Ishikawa (cell line): ENCODE data around the gene RIOX2.

Source experiments
- CEBPB ChIP-seq: IDR thresholded peaks from 2 replicates; pipeline ENCODE4 v1.6.1; 2012
- CREB1 ChIP-seq: IDR thresholded peaks from 2 replicates; pipeline ENCODE4 v1.6.1; 2012; ENCODE audit warnings: low read depth
- EGR1 ChIP-seq: IDR thresholded peaks from 2 replicates; pipeline ENCODE4 v1.6.1; 2012
- FOXM1 ChIP-seq: IDR thresholded peaks from 2 replicates; pipeline ENCODE4 v1.6.1; 2012; ENCODE audit warnings: low read depth, borderline replicate concordance
- NFIC ChIP-seq: IDR thresholded peaks from 2 replicates; pipeline ENCODE4 v1.6.1; 2012
- RAD21 ChIP-seq: IDR thresholded peaks from 2 replicates; pipeline ENCODE4 v1.6.1; 2012; ENCODE audit warnings: low read depth
- TAF1 ChIP-seq: IDR thresholded peaks from 2 replicates; pipeline ENCODE4 v1.6.1; 2012; ENCODE audit warnings: low read depth, mild to moderate bottlenecking
- TCF12 ChIP-seq: IDR thresholded peaks from 2 replicates; pipeline ENCODE4 v1.6.1; 2012; ENCODE audit warnings: low read depth
- TEAD4 ChIP-seq: IDR thresholded peaks from 2 replicates; pipeline ENCODE4 v1.6.1; 2012
- YY1 ChIP-seq: IDR thresholded peaks from 2 replicates; pipeline ENCODE4 v1.6.1; 2012; ENCODE audit warnings: low read depth
- ZBTB7A ChIP-seq: IDR thresholded peaks from 2 replicates; pipeline ENCODE4 v1.6.1; 2012; ENCODE audit warnings: low read depth
- TF ChIP-seq, protein P1 (sequence below): IDR thresholded peaks from 2 replicates; pipeline ENCODE4 v1.6.1; 2012
- TF ChIP-seq, protein P2 (sequence below): IDR thresholded peaks from 2 replicates; pipeline ENCODE4 v1.6.1; 2012
- TF ChIP-seq, protein P3 (sequence below): IDR thresholded peaks from 2 replicates; pipeline ENCODE4 v1.6.1; 2012; ENCODE audit warnings: low read depth, mild to moderate bottlenecking

Gene RIOX2

DNA sequence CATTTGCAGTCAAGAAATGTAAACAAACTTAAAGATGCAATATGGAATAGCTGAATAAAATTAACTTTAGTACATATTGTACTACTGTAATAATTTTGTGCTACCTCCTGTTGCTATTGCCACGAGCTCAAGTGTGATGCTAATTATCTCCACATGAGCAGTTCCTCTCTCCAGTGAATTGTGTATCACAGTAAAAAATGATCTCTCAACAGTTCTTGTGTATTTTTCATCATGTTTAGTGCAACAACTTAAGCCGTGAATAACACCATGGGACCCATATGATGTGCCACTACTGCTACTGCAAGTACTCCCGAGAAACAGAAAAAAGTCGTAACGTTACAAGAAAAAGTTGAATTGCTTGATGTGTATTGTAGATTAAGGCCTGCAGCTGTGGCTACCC is 12.4 kb downstream of the RIOX2 start:
- TF ChIP-seq, protein P1, sequence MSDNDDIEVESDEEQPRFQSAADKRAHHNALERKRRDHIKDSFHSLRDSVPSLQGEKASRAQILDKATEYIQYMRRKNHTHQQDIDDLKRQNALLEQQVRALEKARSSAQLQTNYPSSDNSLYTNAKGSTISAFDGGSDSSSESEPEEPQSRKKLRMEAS: no peak
- TF ChIP-seq RAD21: no peak
- no peak for TF ChIP-seq TCF12
- TF ChIP-seq, protein P2, sequence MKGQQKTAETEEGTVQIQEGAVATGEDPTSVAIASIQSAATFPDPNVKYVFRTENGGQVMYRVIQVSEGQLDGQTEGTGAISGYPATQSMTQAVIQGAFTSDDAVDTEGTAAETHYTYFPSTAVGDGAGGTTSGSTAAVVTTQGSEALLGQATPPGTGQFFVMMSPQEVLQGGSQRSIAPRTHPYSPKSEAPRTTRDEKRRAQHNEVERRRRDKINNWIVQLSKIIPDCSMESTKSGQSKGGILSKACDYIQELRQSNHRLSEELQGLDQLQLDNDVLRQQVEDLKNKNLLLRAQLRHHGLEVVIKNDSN: no peak
- TF ChIP-seq, protein P3, sequence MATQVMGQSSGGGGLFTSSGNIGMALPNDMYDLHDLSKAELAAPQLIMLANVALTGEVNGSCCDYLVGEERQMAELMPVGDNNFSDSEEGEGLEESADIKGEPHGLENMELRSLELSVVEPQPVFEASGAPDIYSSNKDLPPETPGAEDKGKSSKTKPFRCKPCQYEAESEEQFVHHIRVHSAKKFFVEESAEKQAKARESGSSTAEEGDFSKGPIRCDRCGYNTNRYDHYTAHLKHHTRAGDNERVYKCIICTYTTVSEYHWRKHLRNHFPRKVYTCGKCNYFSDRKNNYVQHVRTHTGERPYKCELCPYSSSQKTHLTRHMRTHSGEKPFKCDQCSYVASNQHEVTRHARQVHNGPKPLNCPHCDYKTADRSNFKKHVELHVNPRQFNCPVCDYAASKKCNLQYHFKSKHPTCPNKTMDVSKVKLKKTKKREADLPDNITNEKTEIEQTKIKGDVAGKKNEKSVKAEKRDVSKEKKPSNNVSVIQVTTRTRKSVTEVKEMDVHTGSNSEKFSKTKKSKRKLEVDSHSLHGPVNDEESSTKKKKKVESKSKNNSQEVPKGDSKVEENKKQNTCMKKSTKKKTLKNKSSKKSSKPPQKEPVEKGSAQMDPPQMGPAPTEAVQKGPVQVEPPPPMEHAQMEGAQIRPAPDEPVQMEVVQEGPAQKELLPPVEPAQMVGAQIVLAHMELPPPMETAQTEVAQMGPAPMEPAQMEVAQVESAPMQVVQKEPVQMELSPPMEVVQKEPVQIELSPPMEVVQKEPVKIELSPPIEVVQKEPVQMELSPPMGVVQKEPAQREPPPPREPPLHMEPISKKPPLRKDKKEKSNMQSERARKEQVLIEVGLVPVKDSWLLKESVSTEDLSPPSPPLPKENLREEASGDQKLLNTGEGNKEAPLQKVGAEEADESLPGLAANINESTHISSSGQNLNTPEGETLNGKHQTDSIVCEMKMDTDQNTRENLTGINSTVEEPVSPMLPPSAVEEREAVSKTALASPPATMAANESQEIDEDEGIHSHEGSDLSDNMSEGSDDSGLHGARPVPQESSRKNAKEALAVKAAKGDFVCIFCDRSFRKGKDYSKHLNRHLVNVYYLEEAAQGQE: no peak
- no peak for TF ChIP-seq CREB1
- TF ChIP-seq TAF1: no peak
- TF ChIP-seq CEBPB: no peak
- TF ChIP-seq FOXM1: no peak

DNA sequence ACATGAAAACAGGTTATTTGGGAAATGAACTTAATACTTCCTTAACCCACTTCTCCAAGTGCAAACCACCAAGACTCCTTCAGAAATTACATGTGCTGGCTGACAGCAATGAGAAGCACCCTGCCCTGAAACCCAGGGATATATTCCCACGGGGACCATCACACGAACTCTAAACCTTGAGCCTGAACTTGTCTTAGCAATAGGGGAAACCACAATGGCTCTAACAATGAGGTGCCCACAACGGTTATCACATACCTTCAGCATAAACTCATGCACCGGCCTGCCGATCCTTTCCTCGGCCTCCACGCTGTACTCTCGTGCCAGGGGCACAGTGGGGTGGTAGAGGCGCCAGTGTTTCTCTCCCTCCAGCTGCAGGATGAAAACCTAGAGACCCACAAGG is 13.4 kb downstream of the RIOX2 start:
- TF ChIP-seq, protein P2: no peak
- TF ChIP-seq RAD21 (no peak), TEAD4 (no peak)

DNA sequence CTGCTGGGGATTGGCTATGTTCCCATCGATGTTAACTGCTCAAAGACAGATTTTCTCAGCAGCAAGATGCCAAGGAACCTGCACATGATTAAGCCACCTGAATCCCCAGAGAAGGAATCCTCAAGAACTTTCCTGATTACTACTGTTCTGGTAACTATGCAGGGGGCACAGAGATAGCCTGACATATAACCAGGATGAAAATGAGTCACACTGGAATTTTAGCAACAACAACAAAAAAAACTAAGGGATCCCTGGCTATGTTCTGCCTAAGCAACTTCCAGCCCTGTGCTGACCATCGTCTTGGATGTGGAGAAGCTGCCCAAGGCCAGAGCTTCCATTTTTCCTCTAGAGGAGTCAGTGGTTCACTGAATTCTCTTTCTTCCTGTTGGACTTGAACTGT is 13.8 kb downstream of the RIOX2 start:
- TF ChIP-seq, protein P3: no peak
- no peak for TF ChIP-seq YY1

DNA sequence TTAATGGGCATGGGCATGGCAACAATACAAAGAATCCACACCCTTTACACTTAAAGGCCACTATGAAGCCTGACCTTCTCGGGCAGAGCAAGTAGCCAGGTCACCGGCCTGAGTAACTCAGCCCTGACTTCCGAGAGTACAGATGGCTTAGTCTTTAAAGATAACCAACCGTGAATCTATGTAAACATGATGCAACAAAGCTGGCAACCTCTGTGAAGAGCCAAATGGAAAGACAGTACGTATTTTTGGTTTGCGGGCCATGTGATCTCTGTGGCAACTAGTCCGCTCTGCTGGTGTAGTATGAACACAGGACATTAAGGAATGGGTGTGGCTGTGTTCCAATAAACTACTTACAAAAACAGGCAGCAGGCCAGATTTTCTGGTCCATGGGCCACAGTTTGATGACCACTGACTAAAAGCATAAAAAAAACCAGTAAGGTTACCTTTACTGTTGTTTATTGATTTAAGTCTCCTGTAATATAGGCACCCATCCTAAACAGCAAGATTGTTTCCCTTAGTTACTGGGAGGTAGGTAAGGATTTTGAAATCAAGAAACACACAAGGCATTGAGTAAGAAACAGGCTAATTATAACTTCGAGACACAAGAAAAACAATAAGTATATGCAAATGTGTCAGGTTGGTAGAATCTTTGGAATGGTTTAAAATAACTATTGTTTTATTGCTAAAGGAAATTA is 14.5 kb downstream of the RIOX2 start:
- TF ChIP-seq TCF12 (no peak), TEAD4 (no peak)
- TF ChIP-seq, protein P2: no peak

DNA sequence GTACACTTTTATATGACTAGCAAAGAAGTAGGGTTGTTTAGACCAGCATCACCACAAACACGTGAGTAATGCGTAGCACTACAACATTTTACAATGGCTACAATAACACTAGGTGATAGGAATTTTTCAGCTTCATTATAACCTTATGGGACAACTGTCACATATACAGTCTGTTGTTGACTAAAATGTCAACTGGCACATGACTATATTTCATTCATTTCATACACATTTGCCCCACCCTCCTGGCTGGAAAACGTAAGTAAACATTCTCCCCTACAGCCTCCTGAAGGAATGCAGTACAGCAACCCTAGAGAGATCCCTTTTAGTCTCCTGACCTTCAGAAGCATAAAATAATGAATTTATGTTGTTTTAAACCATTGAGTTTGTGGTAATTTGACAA is 16.2 kb downstream of the RIOX2 start:
- TF ChIP-seq, protein P3: no peak
- TF ChIP-seq NFIC: no peak
- no peak for TF ChIP-seq CREB1
- no peak for TF ChIP-seq YY1
- no peak for TF ChIP-seq EGR1
- TF ChIP-seq TCF12: no peak
- no peak for TF ChIP-seq FOXM1

DNA sequence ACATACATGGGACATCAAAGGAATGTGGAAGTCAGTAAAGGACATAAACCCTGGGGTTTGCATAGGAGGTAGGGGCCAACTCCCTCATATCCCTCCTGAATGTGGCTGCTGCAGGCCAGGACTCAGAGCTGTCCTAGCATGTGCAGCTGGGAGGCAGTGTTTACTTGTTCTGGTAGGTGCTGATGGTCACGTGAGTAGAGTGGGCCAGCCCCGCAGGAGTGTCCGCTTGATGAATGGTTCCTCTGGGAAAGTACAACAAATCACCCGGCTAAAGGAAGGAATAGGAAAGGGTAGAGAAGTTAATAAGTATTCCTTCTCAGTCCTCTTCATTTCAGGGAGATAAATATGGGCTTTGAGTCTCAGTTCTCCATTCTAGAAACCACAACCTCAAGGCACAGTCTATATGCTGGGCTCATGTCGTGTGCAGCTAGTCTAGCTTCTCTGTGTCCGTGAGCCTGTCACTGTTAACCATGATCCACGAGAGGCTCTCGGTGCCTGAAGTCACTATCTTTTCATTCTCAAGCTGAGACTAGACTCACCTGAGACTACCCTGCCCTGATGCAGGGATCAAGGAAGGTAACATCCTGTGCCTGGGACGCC is 17.9 kb downstream of the RIOX2 start:
- TF ChIP-seq TEAD4 (no peak), ZBTB7A (no peak), NFIC (no peak)
- TF ChIP-seq, protein P3: no peak
- TF ChIP-seq, protein P1: no peak
